Measurements from ENCODE around the gene KRT78. TPM values are rescaled to one million over a fixed set of nuclear protein-coding genes. Genes with fewer than 3 reads are reported as not detected.
A peak's percentile ranks its signal among the peaks of the same experiment; 100 is the strongest.
"Not testable (repeated sequence)": the region's sequence is repeated elsewhere in the genome, so short reads cannot be mapped to it uniquely, and the experiment has no call there.

KRT78 gene
- polyA plus RNA-seq, 10 donors = 0.25 to 1.9 (median 0.52) TPM; not detected in 7

- DNase-seq = peak in 1 of 3 donors; percentile 63
These were observed 50.7 kb downstream of the KRT78 start for GRCh38 chr12:52798003-52798670.

GRCh38 chr12:52797529-52797894 lies 51.3 kb downstream of the KRT78 start:
- DNase-seq = no peak

- no peak for DNase-seq
These were observed 51.8 kb downstream of the KRT78 start for GRCh38 chr12:52796839-52797528.

- no peak for DNase-seq
These were observed 52.4 kb downstream of the KRT78 start for GRCh38 chr12:52796429-52796794.

GRCh38 chr12:52795694-52796428 lies 52.9 kb downstream of the KRT78 start, which contains the start of gene KRT3:
TSS of gene KRT3 (minus strand) at chr12:52796117. CDS start at chr12:52796042, 75 bp downstream.
- DNase-seq = no peak

GRCh38 chr12:52795332-52795674 lies 53.5 kb downstream of the KRT78 start:
- not testable (repeated sequence) for DNase-seq

GRCh38 chr12:52794479-52795331 lies 54.1 kb downstream of the KRT78 start:
- DNase-seq = peak in 1 of 3 donors; percentile 37

GRCh38 chr12:52792185-52793029 lies 56.4 kb downstream of the KRT78 start:
- DNase-seq = no peak

- no peak for DNase-seq
These were observed 57.3 kb downstream of the KRT78 start for GRCh38 chr12:52791271-52792184.

- DNase-seq = no peak
These were observed 58.1 kb downstream of the KRT78 start for GRCh38 chr12:52790427-52791270.

GRCh38 chr12:52789637-52790426 lies 59.0 kb downstream of the KRT78 start:
- peak in 1 of 3 donors; percentile 40 for DNase-seq

- no peak for DNase-seq
These were observed 59.7 kb downstream of the KRT78 start for GRCh38 chr12:52788876-52789636.

GRCh38 chr12:52788192-52788875 lies 60.5 kb downstream of the KRT78 start:
- no peak for DNase-seq
